Left ventricle myocardium inferior (tissue), 1 donor: ENCODE results near the gene AMHR2. TPM values are rescaled to one million over a fixed set of nuclear protein-coding genes. Genes with fewer than 3 reads are reported as not detected.

Experiments used
- DNase-seq: peaks from one replicate; pipeline ENCODE4 v3.0.0-alpha.2; 2020
- H3K27ac ChIP-seq: fragments of 200-600 bp; replicated peaks from 2 replicates; pipeline ENCODE4 v1.8.0; 2021
- H3K27me3 ChIP-seq: fragments of 200-600 bp; 2 replicates; pipeline ENCODE4 v1.8.0; 2021; ENCODE audit warnings: low read depth
- H3K36me3 ChIP-seq: fragments of 200-600 bp; 2 replicates; pipeline ENCODE4 v1.8.0; 2021
- H3K4me1 ChIP-seq: fragments of 200-600 bp; 2 replicates; pipeline ENCODE4 v1.8.0; 2021
- H3K4me3 ChIP-seq: fragments of 200-600 bp; 2 replicates; pipeline ENCODE4 v1.8.0; 2021; ENCODE audit warnings: mild to moderate bottlenecking, moderate library complexity
- H3K9me3 ChIP-seq: fragments of 200-600 bp; replicated peaks from 2 replicates; pipeline ENCODE4 v1.8.0; 2021
- CTCF ChIP-seq: fragments of 200-600 bp; IDR thresholded peaks from 2 replicates; pipeline ENCODE4 v1.8.0; 2021; ENCODE audit warnings: antibody characterized with exemption, mild to moderate bottlenecking, borderline replicate concordance
- intact Hi-C: fragments of 100-400 bp; cut with micrococcal nuclease; formaldehyde crosslinking; loops from one replicate; pipeline ENCODE4 v1.11.0; 2022
- total RNA-seq: library from RNA; stranded (reverse); fragmentation: NEBNext Ultra II Directional; extraction: Animal tissue kit (Norgen Biotek cat#: 25700); gene quantifications from one replicate; pipeline ENCODE4 v1.2.1, GENCODE V29; 2021
- donor health status: DM: no; HTN: yes; CAD: no; lungs with severe emphysema.

Gene AMHR2
- total RNA-seq, 1 donor from 2014 or later, result 0.36 TPM

GRCh38 chr12:53474077-53474476 lies 50.4 kb downstream of the AMHR2 start:
- H3K4me3 ChIP-seq, result no peak overlapping the region
- no peaks in the 10 kb centered on the region for H3K27me3 ChIP-seq
- H3K36me3 ChIP-seq, result peaks cover 100% of the 10 kb centered on the region
- H3K4me1 ChIP-seq, result peaks cover 100% of the 10 kb centered on the region
- DNase-seq, result no peak
- intact Hi-C loops, result no loop called here
- no peak for TF ChIP-seq CTCF
- H3K9me3 ChIP-seq, result no peaks in the 10 kb centered on the region
- peak overlapping the region; percentile 34 for H3K27ac ChIP-seq

GRCh38 chr12:53474819-53475218 lies 51.2 kb downstream of the AMHR2 start:
- Histone ChIP-seq H3K27me3 (no peaks in the 10 kb centered on the region), H3K36me3 (peaks cover 99% of the 10 kb centered on the region), H3K9me3 (no peaks in the 10 kb centered on the region), H3K4me3 (no peak overlapping the region), H3K4me1 (peaks cover 94% of the 10 kb centered on the region), H3K27ac (peak overlapping the region; percentile 24)
- no peak for DNase-seq
- intact Hi-C loops, result no loop called here
- no peak for TF ChIP-seq CTCF

GRCh38 chr12:53476769-53477209 lies 53.1 kb downstream of the AMHR2 start:
- intact Hi-C loops, result no loop called here
- peaks cover 99% of the 10 kb centered on the region for H3K36me3 ChIP-seq
- peak; percentile 36 for TF ChIP-seq CTCF
- H3K4me1 ChIP-seq, result peaks cover 92% of the 10 kb centered on the region
- H3K27me3 ChIP-seq, result no peaks in the 10 kb centered on the region
- H3K4me3 ChIP-seq, result no peak overlapping the region
- DNase-seq, result no peak
- H3K9me3 ChIP-seq, result no peaks in the 10 kb centered on the region
- H3K27ac ChIP-seq, result peak overlapping the region; percentile 17

GRCh38 chr12:53478865-53479264 lies 55.2 kb downstream of the AMHR2 start:
- Histone ChIP-seq H3K4me3 (no peak overlapping the region), H3K27me3 (no peaks in the 10 kb centered on the region), H3K36me3 (peaks cover 99% of the 10 kb centered on the region), H3K27ac (peak overlapping the region; percentile 29), H3K4me1 (peaks cover 90% of the 10 kb centered on the region), H3K9me3 (no peaks in the 10 kb centered on the region)
- TF ChIP-seq CTCF, result no peak
- no peak for DNase-seq
- intact Hi-C loops, result no loop called here

GRCh38 chr12:53479331-53479730 lies 55.7 kb downstream of the AMHR2 start:
- H3K27ac ChIP-seq, result peak overlapping the region; percentile 29

More at GRCh38 chr12:53479331-53479730, 55.7 kb downstream of the AMHR2 start:
- no peak for TF ChIP-seq CTCF
- no peak overlapping the region for H3K4me3 ChIP-seq
- no peak for DNase-seq
- peaks cover 85% of the 10 kb centered on the region for H3K4me1 ChIP-seq
- H3K27me3 ChIP-seq, result no peaks in the 10 kb centered on the region
- intact Hi-C loops, result no loop called here
- H3K9me3 ChIP-seq, result no peaks in the 10 kb centered on the region
- H3K36me3 ChIP-seq, result peaks cover 95% of the 10 kb centered on the region
